Ishikawa (cell line): ENCODE measurements around the gene MT1B.

ENCODE experiments used
- CEBPB ChIP-seq: IDR thresholded peaks from 2 replicates; pipeline ENCODE4 v1.6.1; 2012
- CREB1 ChIP-seq: IDR thresholded peaks from 2 replicates; pipeline ENCODE4 v1.6.1; 2012; ENCODE audit warnings: low read depth
- EGR1 ChIP-seq: IDR thresholded peaks from 2 replicates; pipeline ENCODE4 v1.6.1; 2012
- EP300 ChIP-seq: IDR thresholded peaks from 2 replicates; pipeline ENCODE4 v1.6.1; 2012; ENCODE audit warnings: borderline replicate concordance
- FOXM1 ChIP-seq: IDR thresholded peaks from 2 replicates; pipeline ENCODE4 v1.6.1; 2012; ENCODE audit warnings: low read depth, borderline replicate concordance
- MAX ChIP-seq: IDR thresholded peaks from 2 replicates; pipeline ENCODE4 v1.6.1; 2012
- NFIC ChIP-seq: IDR thresholded peaks from 2 replicates; pipeline ENCODE4 v1.6.1; 2012
- RAD21 ChIP-seq: IDR thresholded peaks from 2 replicates; pipeline ENCODE4 v1.6.1; 2012; ENCODE audit warnings: low read depth
- REST ChIP-seq: IDR thresholded peaks from 2 replicates; pipeline ENCODE4 v1.6.1; 2012; ENCODE audit warnings: low read depth, mild to moderate bottlenecking
- TAF1 ChIP-seq: IDR thresholded peaks from 2 replicates; pipeline ENCODE4 v1.6.1; 2012; ENCODE audit warnings: low read depth, mild to moderate bottlenecking
- TCF12 ChIP-seq: IDR thresholded peaks from 2 replicates; pipeline ENCODE4 v1.6.1; 2012; ENCODE audit warnings: low read depth
- TEAD4 ChIP-seq: IDR thresholded peaks from 2 replicates; pipeline ENCODE4 v1.6.1; 2012
- USF1 ChIP-seq: IDR thresholded peaks from 2 replicates; pipeline ENCODE4 v1.6.1; 2012
- YY1 ChIP-seq: IDR thresholded peaks from 2 replicates; pipeline ENCODE4 v1.6.1; 2012; ENCODE audit warnings: low read depth
- ZBTB7A ChIP-seq: IDR thresholded peaks from 2 replicates; pipeline ENCODE4 v1.6.1; 2012; ENCODE audit warnings: low read depth

The MT1B gene

GRCh38 chr16:56645311-56645710 is 6.4 kb upstream of the MT1B start:
- TF ChIP-seq CEBPB: no peak
- no peak for TF ChIP-seq USF1
- no peak for TF ChIP-seq CREB1
- no peak for TF ChIP-seq YY1
- TF ChIP-seq TAF1: no peak
- TF ChIP-seq RAD21: no peak
- TF ChIP-seq MAX: no peak
- TF ChIP-seq TCF12: no peak

- no peak for TF ChIP-seq MAX
- TF ChIP-seq REST: peak; percentile 70
Measured at GRCh38 chr16:56645838-56646237, 5.8 kb upstream of the MT1B start.

- TF ChIP-seq TCF12 (no peak), CEBPB (no peak), REST (no peak), ZBTB7A (no peak), MAX (no peak), YY1 (no peak), TAF1 (no peak)
Measured at GRCh38 chr16:56647641-56648431, 3.9 kb upstream of the MT1B start.

DNA sequence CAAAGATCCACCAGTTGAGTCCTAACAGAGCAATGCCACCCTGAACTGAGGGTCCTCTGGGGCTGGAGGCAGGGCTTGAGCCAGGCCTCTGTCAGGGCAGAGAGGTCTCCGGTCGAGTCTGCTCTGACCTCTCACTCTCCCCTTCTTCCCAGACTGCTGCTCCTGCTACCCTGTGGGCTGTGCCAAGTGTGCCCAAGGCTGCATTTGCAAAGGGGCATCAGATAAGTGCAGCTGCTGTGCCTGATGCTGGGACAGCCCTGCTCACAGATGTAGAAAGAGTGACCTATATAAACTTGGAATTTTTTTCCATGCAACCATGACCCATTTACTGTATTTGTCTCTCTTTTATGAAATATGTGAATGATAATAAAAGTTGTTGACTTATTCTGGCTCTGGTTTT is 2.4 kb upstream of the MT1B start:
- TF ChIP-seq MAX (no peak), FOXM1 (no peak), TCF12 (no peak), CEBPB (no peak), YY1 (no peak), CREB1 (no peak), TEAD4 (no peak), EP300 (no peak), REST (no peak), TAF1 (no peak), ZBTB7A (no peak), USF1 (no peak), RAD21 (no peak), NFIC (no peak), EGR1 (no peak)

DNA sequence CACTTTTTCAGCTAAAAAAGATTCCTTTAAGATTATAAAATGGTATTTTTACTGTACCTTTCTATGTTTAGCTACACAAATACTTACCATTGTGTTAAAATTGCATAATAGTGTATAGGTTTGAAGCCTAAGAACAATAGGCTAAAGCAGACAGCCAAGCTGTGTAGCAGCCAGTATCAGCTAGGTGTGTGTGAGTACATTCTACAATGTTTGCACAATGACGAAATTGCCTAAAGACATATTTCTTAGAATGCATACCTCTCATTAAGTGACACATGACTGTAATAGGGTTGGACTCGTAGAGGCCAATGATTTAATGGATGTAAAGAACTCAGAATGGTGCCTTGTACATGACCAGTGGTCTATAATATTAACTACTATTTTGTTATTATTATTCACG is 1.9 kb upstream of the MT1B start:
- TF ChIP-seq MAX (no peak), TEAD4 (peak; percentile 24; the same call in 1 of the 2 replicates), TAF1 (no peak), EP300 (no peak), YY1 (no peak), RAD21 (no peak), CEBPB (peak; percentile 82), TCF12 (no peak), CREB1 (no peak)
